ENCODE data around the gene TACR1.
"Not testable (repeated sequence)": the region's sequence is repeated elsewhere in the genome, so short reads cannot be mapped to it uniquely, and the experiment has no call there.

TACR1 gene

DNA sequence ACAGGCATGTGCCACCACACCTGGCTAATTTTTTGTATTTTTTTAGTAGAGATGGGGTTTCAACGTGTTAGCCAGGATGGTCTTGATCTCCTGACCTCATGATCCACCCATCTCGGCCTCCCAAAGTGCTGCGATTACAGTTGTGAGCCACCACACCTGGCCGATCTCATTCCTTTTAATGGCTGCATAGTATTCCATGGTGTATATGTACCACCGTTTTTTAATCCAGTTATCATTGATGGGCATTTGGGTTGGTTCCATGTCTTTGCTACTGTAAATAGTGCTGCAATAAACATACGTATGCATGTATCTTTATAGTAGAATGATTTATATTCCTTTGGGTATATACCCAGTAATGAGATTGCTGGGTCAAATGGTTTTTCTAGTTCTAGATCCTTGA lies 51.4 kb downstream of the TACR1 start:
- DNase-seq; intact Hi-C loops (cut with DNase I): not testable (repeated sequence)

DNA sequence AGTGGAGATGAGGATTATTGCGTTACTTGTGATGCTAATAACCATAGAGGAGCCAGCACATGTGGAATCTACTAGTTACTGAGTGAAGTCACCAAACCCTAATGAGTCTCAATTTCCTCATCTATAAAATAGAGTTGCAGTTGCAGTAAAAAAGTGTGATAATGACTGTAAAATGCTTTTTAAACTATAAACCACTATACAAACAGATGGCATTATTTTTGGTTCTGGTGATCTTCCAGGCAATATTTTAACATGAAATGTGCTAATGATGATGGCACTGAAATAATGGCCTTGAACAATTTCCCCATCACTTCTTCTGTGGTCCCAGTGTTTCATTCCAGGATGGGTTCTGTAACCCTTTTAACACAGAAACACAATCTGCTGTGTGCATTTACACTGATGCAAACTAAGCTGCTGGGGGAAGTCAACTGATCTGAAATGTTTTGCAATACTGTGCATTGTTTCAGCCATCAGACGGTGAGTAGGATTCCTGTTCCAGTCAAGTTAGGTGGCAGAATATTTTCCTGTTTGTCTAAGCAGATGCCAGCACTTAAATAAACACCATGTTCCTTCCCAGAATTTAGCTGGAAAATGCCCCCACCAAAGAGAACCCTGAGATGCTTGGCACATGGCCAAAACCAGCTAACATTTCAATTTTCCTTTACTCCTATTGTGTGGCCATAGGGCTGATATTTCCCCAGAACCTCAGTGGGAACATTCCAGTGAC lies 52.6 kb downstream of the TACR1 start:
- intact Hi-C loops (cut with DNase I) = no loop called here
- DNase-seq = no peak

DNA sequence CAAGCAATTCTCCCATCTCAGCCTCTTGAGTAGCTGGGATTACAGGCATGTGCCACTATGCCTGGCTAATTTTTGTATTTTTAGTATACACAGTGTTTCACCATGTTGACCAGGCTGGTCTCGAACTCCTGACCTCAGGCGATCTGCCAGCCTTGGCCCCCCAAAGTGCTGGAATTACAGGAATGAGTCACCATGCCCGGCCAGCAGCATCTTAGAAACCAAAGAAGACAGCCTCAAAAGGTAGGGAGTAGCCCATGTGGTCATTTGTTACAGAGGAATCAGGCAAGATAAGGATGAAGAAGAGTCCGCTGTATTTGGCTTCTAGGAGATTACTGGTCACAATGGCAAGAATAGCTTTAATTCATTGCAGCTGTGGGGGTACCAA lies 53.1 kb downstream of the TACR1 start:
- DNase-seq; intact Hi-C loops (cut with DNase I): not testable (repeated sequence)

DNA sequence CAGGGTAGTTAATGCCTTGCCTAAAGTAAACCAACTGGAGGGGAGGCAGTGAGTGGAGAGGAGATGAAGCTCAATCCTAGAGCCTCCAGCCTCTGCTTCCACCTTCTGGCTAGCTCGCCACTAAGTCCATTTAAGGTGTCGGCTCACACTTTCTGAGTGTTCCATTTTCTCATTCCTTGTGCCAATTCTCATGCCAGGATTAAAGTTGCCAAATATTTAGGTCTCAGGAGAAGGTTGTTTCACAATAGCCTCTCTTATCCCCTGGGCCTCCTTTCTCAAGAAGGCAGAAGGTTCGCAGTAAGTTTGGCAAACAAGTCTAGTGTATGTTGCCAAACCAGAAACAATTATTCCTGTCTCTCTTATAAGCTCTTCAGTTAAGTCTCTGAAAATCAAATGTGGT lies 57.2 kb downstream of the TACR1 start:
- intact Hi-C loops (cut with DNase I) = no loop called here

GRCh38 chr2:75140288-75140687 lies 59.0 kb downstream of the TACR1 start:
- intact Hi-C loops (cut with DNase I) = no loop called here
- no peak for DNase-seq

More for the DNA sequence above, 57.2 kb downstream of the TACR1 start:
- DNase-seq = no peak

GRCh38 chr2:75139171-75139570 lies 60.1 kb downstream of the TACR1 start:
- intact Hi-C loops (cut with DNase I) = no loop called here

DNA sequence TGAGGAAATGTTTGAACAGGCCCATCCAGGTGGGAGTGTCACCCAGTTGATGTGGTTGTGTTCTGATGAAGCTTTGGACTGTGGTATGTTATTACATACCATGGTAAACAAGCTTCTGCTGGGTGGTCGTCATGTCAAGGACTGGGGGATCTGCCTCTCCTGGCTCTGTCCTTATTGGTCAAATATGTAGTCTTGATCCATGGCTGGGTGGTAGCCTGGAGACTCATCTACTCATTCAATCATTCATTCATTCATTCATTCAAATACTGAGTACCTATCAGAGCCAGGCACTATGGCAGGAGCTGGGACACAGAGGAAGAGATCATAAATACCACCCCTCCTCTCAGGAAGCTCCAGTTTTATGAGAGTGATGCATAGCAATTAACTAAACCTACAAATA lies 60.8 kb downstream of the TACR1 start:
- intact Hi-C loops (cut with DNase I) = no loop called here
- DNase-seq = no peak

More at GRCh38 chr2:75139171-75139570, 60.1 kb downstream of the TACR1 start:
- DNase-seq = no peak

GRCh38 chr2:75135776-75136400 lies 63.4 kb downstream of the TACR1 start:
- no peak for DNase-seq
- intact Hi-C loops (cut with DNase I) = no loop called here

- intact Hi-C loops (cut with DNase I) = no loop called here
- no peak for DNase-seq
These were observed 64.5 kb downstream of the TACR1 start for GRCh38 chr2:75134860-75135259.

- intact Hi-C loops (cut with DNase I) = no loop called here
- no peak for DNase-seq
These were observed 65.4 kb downstream of the TACR1 start for GRCh38 chr2:75133621-75134570.

- intact Hi-C loops (cut with DNase I) = no loop called here
- no peak for DNase-seq
These were observed 69.1 kb downstream of the TACR1 start for GRCh38 chr2:75130171-75130570.

DNA sequence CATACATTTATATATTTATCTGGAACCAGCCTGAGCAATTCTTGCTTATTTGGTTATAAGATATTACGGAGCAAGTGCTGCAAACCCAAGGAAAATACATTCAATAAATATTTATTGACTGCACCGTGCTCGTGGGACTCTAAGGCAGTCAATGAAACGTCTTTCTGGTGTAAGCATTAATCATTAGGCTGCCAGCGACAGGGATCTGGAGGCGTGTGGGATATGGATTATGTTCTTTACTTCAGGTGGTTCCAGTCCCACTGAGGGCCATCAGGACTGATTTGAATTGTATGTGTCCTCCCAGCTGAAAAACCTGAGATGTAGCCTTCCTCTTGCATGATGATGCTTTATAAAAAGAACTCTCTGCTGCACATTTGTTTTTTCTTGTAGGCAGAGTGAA lies 75.4 kb downstream of the TACR1 start:
- intact Hi-C loops (cut with DNase I) = no loop called here
- no peak for DNase-seq

DNA sequence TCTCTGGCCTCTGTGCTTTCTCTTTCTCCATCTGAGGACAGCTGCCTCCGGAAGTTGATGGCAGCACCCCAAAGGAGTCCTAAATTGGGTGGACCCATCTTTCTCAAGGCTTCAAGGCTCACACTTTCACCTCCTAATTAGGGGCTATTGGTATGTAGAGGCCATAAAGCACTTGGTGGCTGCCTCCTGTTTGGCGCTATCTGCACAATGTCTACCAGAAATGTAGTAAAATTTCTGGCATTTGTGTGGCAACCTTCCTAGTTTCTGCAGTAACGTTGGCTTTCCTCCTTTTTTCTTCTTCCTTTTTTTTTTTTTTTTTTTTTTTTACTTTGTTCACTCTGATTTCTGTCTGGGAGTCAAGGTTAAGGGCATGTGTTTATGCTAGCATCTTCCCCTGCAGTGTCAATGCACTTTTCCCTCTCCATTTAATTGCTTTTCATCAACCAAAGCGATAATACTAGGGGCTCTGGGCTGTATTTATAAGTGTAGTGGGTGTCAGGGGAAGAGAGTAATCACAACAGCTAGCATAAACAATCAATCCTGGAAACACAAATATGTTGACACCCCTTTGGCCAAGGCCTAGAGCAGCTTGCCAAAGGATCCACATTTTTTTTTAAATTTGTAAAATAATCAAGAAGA lies 86.0 kb downstream of the TACR1 start:
- DNase-seq = no peak
- intact Hi-C loops (cut with DNase I) = no loop called here

GRCh38 chr2:75108937-75109482 lies 90.3 kb downstream of the TACR1 start:
- no peak for DNase-seq
- intact Hi-C loops (cut with DNase I) = no loop called here

GRCh38 chr2:75102011-75102410 lies 97.3 kb downstream of the TACR1 start:
- intact Hi-C loops (cut with DNase I) = no loop called here
- DNase-seq = no peak

GRCh38 chr2:75100801-75101151 lies 98.5 kb downstream of the TACR1 start:
- intact Hi-C loops (cut with DNase I) = no loop called here
- no peak for DNase-seq

- DNase-seq = no peak
- intact Hi-C loops (cut with DNase I) = no loop called here
These were observed 99.1 kb downstream of the TACR1 start for GRCh38 chr2:75100011-75100800.

- intact Hi-C loops (cut with DNase I) = no loop called here
- DNase-seq = peak in 1 of 10 donors; percentile 58
These were observed 99.8 kb downstream of the TACR1 start for GRCh38 chr2:75099521-75099922.

DNA sequence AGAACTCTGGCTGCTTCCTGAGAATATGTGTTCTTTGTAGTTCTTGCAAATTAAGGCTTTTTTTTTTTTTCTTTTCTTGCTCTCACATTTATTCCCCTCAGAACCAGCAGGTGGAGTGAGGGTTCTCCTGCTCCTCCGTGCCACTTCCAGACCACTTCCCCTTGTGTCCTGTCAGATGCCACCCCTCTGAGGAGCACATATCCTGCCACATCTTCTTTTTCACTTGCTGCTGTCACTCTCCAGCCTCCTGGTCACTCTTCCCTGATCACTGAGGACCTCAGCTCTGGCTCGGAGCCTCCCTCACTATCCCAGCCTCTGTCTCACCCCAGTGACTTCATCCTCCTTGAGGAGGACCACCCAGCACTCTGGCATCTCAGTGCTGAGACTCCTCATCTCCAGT lies 100.5 kb downstream of the TACR1 start:
- peak in 1 of 10 donors; percentile 59 for DNase-seq
- intact Hi-C loops (cut with DNase I) = no loop called here

DNA sequence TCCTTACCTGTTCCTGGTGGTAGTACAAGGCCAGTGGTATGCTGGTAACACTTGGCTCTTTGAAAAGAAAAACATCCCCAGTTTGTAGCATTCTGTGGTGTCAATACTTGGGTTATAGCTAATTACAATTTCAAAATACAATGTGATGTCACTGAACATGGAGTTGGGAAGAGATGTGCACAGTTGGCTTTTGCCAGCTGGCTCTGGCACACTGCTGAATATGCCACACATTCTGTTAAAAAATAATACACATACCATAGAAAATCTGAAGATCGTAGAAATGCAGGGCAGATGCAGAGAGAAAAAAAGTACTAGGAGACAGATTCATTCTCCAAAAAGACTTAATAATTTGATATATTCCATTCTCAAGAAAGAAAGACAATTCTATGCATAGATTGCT lies 101.5 kb downstream of the TACR1 start:
- intact Hi-C loops (cut with DNase I) = no loop called here

More for the DNA sequence above, 101.5 kb downstream of the TACR1 start:
- no peak for DNase-seq
